Mesothelial cell of epicardium (in vitro differentiated cells): ENCODE data around the gene WBP2NL. TPM values are rescaled to one million over a fixed set of nuclear protein-coding genes. Genes with fewer than 3 reads are reported as not detected.
A peak's percentile ranks its signal among the peaks of the same experiment; 100 is the strongest.

Experiments used
- DNase-seq, 2 experiments: peaks; one replicate each; pipeline ENCODE4 v3.0.0; 2021; ENCODE audit warnings: low spot score in 2 of 2; ENCODE audit not compliant: unreplicated experiment in 2 of 2
- H3K27ac Mint-ChIP-seq: 2 replicates; pipeline ENCODE4 v1.8.0; 2021; ENCODE audit warnings: mixed read lengths
- H3K27me3 Mint-ChIP-seq: 2 replicates; pipeline ENCODE4 v1.8.0; 2021; ENCODE audit warnings: low read depth, mixed read lengths
- H3K36me3 Mint-ChIP-seq: 2 replicates; pipeline ENCODE4 v1.8.0; 2021; ENCODE audit warnings: mixed read lengths
- H3K4me1 Mint-ChIP-seq: 2 replicates; pipeline ENCODE4 v1.8.0; 2021; ENCODE audit warnings: mixed read lengths
- H3K4me3 Mint-ChIP-seq: 2 replicates; pipeline ENCODE4 v1.8.0; 2021; ENCODE audit warnings: mild to moderate bottlenecking, moderate library complexity, mixed read lengths
- H3K9me3 Mint-ChIP-seq: 2 replicates; pipeline ENCODE4 v1.8.0; 2021; ENCODE audit warnings: mixed read lengths
- CTCF ChIP-seq: fragments of 200-600 bp; sonication (generic); IDR thresholded peaks from one replicate; pipeline ENCODE4 v1.5.0; 2021; ENCODE audit warnings: antibody characterized with exemption; ENCODE audit not compliant: unreplicated experiment
- total RNA-seq: library from RNA; stranded (reverse); gene quantifications from 3 replicates; pipeline ENCODE4 v1.2.1, GENCODE V29; 2021

The WBP2NL gene
- total RNA-seq, 1 donor from 2014 or later, result not detected

GRCh38 chr22:42060489-42060888, 61.9 kb downstream of the WBP2NL start:
- no peak overlapping the region for H3K27ac Mint-ChIP-seq
- H3K27me3 Mint-ChIP-seq, result no peaks in the 10 kb centered on the region
- H3K36me3 Mint-ChIP-seq, result peaks cover 35% of the 10 kb centered on the region
- H3K9me3 Mint-ChIP-seq, result peaks cover 28% of the 10 kb centered on the region
- no peaks in the 10 kb centered on the region for H3K4me1 Mint-ChIP-seq
- no peak overlapping the region for H3K4me3 Mint-ChIP-seq
- DNase-seq, result no peak
- TF ChIP-seq CTCF, result no peak

- peak in 1 of 2 experiments; percentile 26 for DNase-seq
- Mint-ChIP-seq H3K4me3 (no peak overlapping the region), H3K4me1 (no peaks in the 10 kb centered on the region), H3K9me3 (peaks cover 22% of the 10 kb centered on the region), H3K36me3 (peaks cover 35% of the 10 kb centered on the region), H3K27ac (no peak overlapping the region), H3K27me3 (no peaks in the 10 kb centered on the region)
- no peak for TF ChIP-seq CTCF
These were observed 62.5 kb downstream of the WBP2NL start for GRCh38 chr22:42061041-42061440.

- Mint-ChIP-seq H3K36me3 (peaks cover 31% of the 10 kb centered on the region), H3K4me1 (no peaks in the 10 kb centered on the region), H3K27me3 (no peaks in the 10 kb centered on the region), H3K9me3 (peaks cover 7% of the 10 kb centered on the region), H3K27ac (no peak overlapping the region), H3K4me3 (no peak overlapping the region)
- DNase-seq, result peak in 1 of 2 experiments; percentile 25
- TF ChIP-seq CTCF, result no peak
These were observed 64.0 kb downstream of the WBP2NL start for GRCh38 chr22:42062506-42063170.

- no peak overlapping the region for H3K4me3 Mint-ChIP-seq
- TF ChIP-seq CTCF, result no peak
- DNase-seq, result no peak
- H3K9me3 Mint-ChIP-seq, result no peaks in the 10 kb centered on the region
- peaks cover under 1% of the 10 kb centered on the region for H3K4me1 Mint-ChIP-seq
- H3K27ac Mint-ChIP-seq, result no peak overlapping the region
- no peaks in the 10 kb centered on the region for H3K27me3 Mint-ChIP-seq
- H3K36me3 Mint-ChIP-seq, result peaks cover 16% of the 10 kb centered on the region
These were observed 66.0 kb downstream of the WBP2NL start for GRCh38 chr22:42064629-42065028.

GRCh38 chr22:42065438-42066125, 67.0 kb downstream of the WBP2NL start:
- TF ChIP-seq CTCF, result no peak
- Mint-ChIP-seq H3K36me3 (peaks cover 11% of the 10 kb centered on the region), H3K4me3 (no peak overlapping the region), H3K27ac (no peak overlapping the region), H3K9me3 (no peaks in the 10 kb centered on the region), H3K4me1 (peaks cover 8% of the 10 kb centered on the region), H3K27me3 (no peaks in the 10 kb centered on the region)
- DNase-seq, result no peak
